Loucy (cell line): Measurements from ENCODE around the gene TIMM10B.

ENCODE experiments used
- H2AFZ ChIP-seq: fragments of 200-600 bp; sonication (generic); 2 replicates; pipeline ENCODE4 v1.6.0; 2016; ENCODE audit warnings: antibody characterized with exemption, mild to moderate bottlenecking, low read length, moderate library complexity
- H3F3A ChIP-seq: fragments of 200-600 bp; 2 replicates; pipeline ENCODE4 v1.6.0; 2016; ENCODE audit warnings: antibody characterized with exemption, low read depth, mild to moderate bottlenecking
- H3K27me3 ChIP-seq: fragments of 200-600 bp; sonication (generic); 2 replicates; pipeline ENCODE4 v1.6.1; 2014; ENCODE audit warnings: low read length, mild to moderate bottlenecking; ENCODE audit not compliant: insufficient read depth, poor library complexity, severe bottlenecking
- H3K36me3 ChIP-seq: fragments of 200-600 bp; sonication (generic); 2 replicates; pipeline ENCODE4 v1.6.1; 2016; ENCODE audit warnings: low read length; ENCODE audit not compliant: insufficient read depth
- H3K4me1 ChIP-seq: fragments of 200-600 bp; sonication (generic); 2 replicates; pipeline ENCODE4 v1.5.1; 2014; ENCODE audit warnings: low read length, mild to moderate bottlenecking; ENCODE audit not compliant: insufficient read depth, poor library complexity, severe bottlenecking
- H3K4me2 ChIP-seq: fragments of 200-600 bp; sonication (generic); 2 replicates; pipeline ENCODE4 v1.6.0; 2014; ENCODE audit warnings: antibody characterized with exemption, low read length, low read depth, mild to moderate bottlenecking; ENCODE audit not compliant: poor library complexity, severe bottlenecking
- H3K4me3 ChIP-seq: fragments of 200-600 bp; sonication (generic); 2 replicates; pipeline ENCODE4 v1.5.1; 2014; ENCODE audit warnings: low read length, mild to moderate bottlenecking, mixed read lengths; ENCODE audit not compliant: poor library complexity, severe bottlenecking
- H3K79me2 ChIP-seq: fragments of 200-600 bp; sonication (generic); 2 replicates; pipeline ENCODE4 v1.6.1; 2014; ENCODE audit warnings: low read length; ENCODE audit not compliant: insufficient read depth
- H3K9ac ChIP-seq: fragments of 200-600 bp; sonication (generic); 2 replicates; pipeline ENCODE4 v1.6.0; 2014; ENCODE audit warnings: mild to moderate bottlenecking, low read depth, low read length, moderate library complexity; ENCODE audit not compliant: poor library complexity, severe bottlenecking
- H3K9me2 ChIP-seq: fragments of 200-600 bp; sonication (generic); replicated peaks from 2 replicates; pipeline ENCODE4 v1.6.1; 2016; ENCODE audit warnings: low read depth, low read length, mixed read lengths
- H3K9me3 ChIP-seq: fragments of 200-600 bp; sonication (generic); 2 replicates; pipeline ENCODE4 v1.6.1; 2014; ENCODE audit warnings: mild to moderate bottlenecking, antibody characterized with exemption, low read length, low read depth; ENCODE audit not compliant: insufficient read depth
- H4K20me1 ChIP-seq: fragments of 200-600 bp; sonication (generic); 2 replicates; pipeline ENCODE4 v1.6.0; 2014; ENCODE audit warnings: antibody characterized with exemption, low read length, mild to moderate bottlenecking; ENCODE audit not compliant: insufficient read depth, poor library complexity, severe bottlenecking
- CTCF ChIP-seq: fragments of 200-600 bp; sonication (generic); conservative IDR thresholded peaks from 2 replicates; pipeline ENCODE4 v1.5.1; 2014; ENCODE audit warnings: mild to moderate bottlenecking, antibody characterized with exemption, low read length
- EZH2phosphoT487 ChIP-seq: fragments of 200-600 bp; IDR thresholded peaks from 2 replicates; pipeline ENCODE4 v1.6.1; 2018; ENCODE audit warnings: antibody characterized with exemption, mild to moderate bottlenecking, moderate library complexity, borderline replicate concordance

TIMM10B gene

GRCh38 chr11:6482441-6482840 is 1.1 kb downstream of the TIMM10B start:
- no peaks in the 10 kb centered on the region for H3K9me2 ChIP-seq
- peaks cover 5% of the 10 kb centered on the region; the same call in 1 of the 2 replicates for H3K36me3 ChIP-seq

GRCh38 chr11:6483015-6483414 is 1.7 kb downstream of the TIMM10B start:
- Histone ChIP-seq H3K27me3 (no peaks in the 10 kb centered on the region), H3K79me2 (peaks cover 57% of the 10 kb centered on the region), H3K4me2 (peak overlapping the region; percentile 92), H2AFZ (no peak overlapping the region), H3K9ac (peak overlapping the region; percentile 85), H3K4me3 (peak overlapping the region; percentile 92), H3F3A (no peaks in the 10 kb centered on the region), H3K9me3 (no peaks in the 10 kb centered on the region), H3K36me3 (peaks cover 7% of the 10 kb centered on the region; the same call in 1 of the 2 replicates), H3K4me1 (peaks cover 33% of the 10 kb centered on the region), H3K9me2 (no peaks in the 10 kb centered on the region), H4K20me1 (peaks cover 33% of the 10 kb centered on the region)
- TF ChIP-seq EZH2phosphoT487 (no peak), CTCF (no peak)

More at GRCh38 chr11:6482441-6482840, 1.1 kb downstream of the TIMM10B start:
- Histone ChIP-seq H4K20me1 (peaks cover 33% of the 10 kb centered on the region), H3F3A (no peaks in the 10 kb centered on the region), H3K27me3 (no peaks in the 10 kb centered on the region), H3K4me1 (peaks cover 33% of the 10 kb centered on the region), H3K9ac (peak overlapping the region; percentile 85), H3K4me3 (peak overlapping the region; percentile 92), H3K9me3 (no peaks in the 10 kb centered on the region), H2AFZ (no peak overlapping the region), H3K79me2 (peaks cover 57% of the 10 kb centered on the region), H3K4me2 (peak overlapping the region; percentile 92)
- no peak for TF ChIP-seq EZH2phosphoT487
- TF ChIP-seq CTCF, result no peak

GRCh38 chr11:6485661-6486060 is 4.4 kb downstream of the TIMM10B start:
- no peaks in the 10 kb centered on the region for H3K27me3 ChIP-seq
- peaks cover 23% of the 10 kb centered on the region for H3K4me1 ChIP-seq
- no peak overlapping the region for H2AFZ ChIP-seq
- no peak for TF ChIP-seq CTCF
- no peak for TF ChIP-seq EZH2phosphoT487
- no peak overlapping the region for H3K4me2 ChIP-seq
- peaks cover 10% of the 10 kb centered on the region; the same call in 1 of the 2 replicates for H3K36me3 ChIP-seq
- no peak overlapping the region for H3K4me3 ChIP-seq
- H3K9me3 ChIP-seq, result no peaks in the 10 kb centered on the region
- peaks cover 23% of the 10 kb centered on the region for H4K20me1 ChIP-seq
- no peaks in the 10 kb centered on the region for H3F3A ChIP-seq
- H3K9me2 ChIP-seq, result no peaks in the 10 kb centered on the region
- no peak overlapping the region for H3K9ac ChIP-seq
- peaks cover 40% of the 10 kb centered on the region for H3K79me2 ChIP-seq
